ENCODE measurements around the gene MFSD1.

GRCh38 chr3:158792709-158793108 is 9.1 kb upstream of the MFSD1 start:
- no peak for TF ChIP-seq YY1 (IDR thresholded peaks at IDR 0.05; ENCODE audit: insufficient read depth, insufficient read length)
- no peak for TF ChIP-seq SUZ12 (IDR thresholded peaks at IDR 0.05; ENCODE audit: extremely low read depth, insufficient read depth, insufficient read length)

Data from NT2/D1 (cell line).